CD4-positive, alpha-beta T cell (primary cell): Measurements from ENCODE around the gene TMEM74B. TPM values are rescaled to one million over a fixed set of nuclear protein-coding genes. Genes with fewer than 3 reads are reported as not detected.
"Not testable (repeated sequence)": the region's sequence is repeated elsewhere in the genome, so short reads cannot be mapped to it uniquely, and the experiment has no call there.

Experiments used
- ATAC-seq: fragments of 200-7000 bp; cut with Tn5 transposase; one replicate; pipeline ENCODE4 v1.10.0; 2022; ENCODE audit warnings: mild to moderate bottlenecking; ENCODE audit not compliant: poor library complexity
- CTCF ChIA-PET: fragments of 350-600 bp; sonication (Branson Sonifier 250); formaldehyde crosslinking; loops from one replicate; lab custom pipeline; 2021; ENCODE audit warnings: antibody characterized with exemption, inconsistent platforms; lab: Charles Lee
- POLR2A ChIA-PET: fragments of 350-600 bp; sonication (Branson Sonifier 250); formaldehyde crosslinking; loops from one replicate; lab custom pipeline; 2021; ENCODE audit warnings: antibody characterized with exemption, inconsistent platforms; lab: Charles Lee
- DNase-seq, 14 experiments: peaks; one replicate each; pipeline ENCODE4 v3.0.0-alpha.2; 2013 to 2020; ENCODE audit warnings: mixed read lengths in 2 of 14
- H3K27ac ChIP-seq, 2 donors: one replicate each; pipeline versions ENCODE4 v1.5.1 to v1.7.0; 2013; ENCODE audit warnings: low read length in 2 of 2, low read depth in 1 of 2, mild to moderate bottlenecking in 1 of 2
- H3K27me3 ChIP-seq, 2 experiments: 1 replicate in 1 of 2; 2 replicates in 1 of 2; pipeline versions ENCODE4 v1.6.1 to v1.7.0; 2013; ENCODE audit warnings: low read length in 2 of 2, control low read depth in 1 of 2, mild to moderate bottlenecking in 1 of 2, moderate library complexity in 1 of 2; ENCODE audit not compliant: insufficient read depth in 2 of 2, control insufficient read depth in 1 of 2
- H3K36me3 ChIP-seq: one replicate; pipeline ENCODE4 v1.6.1; 2013; ENCODE audit warnings: low read length, control low read depth; ENCODE audit not compliant: insufficient read depth
- H3K4me1 ChIP-seq: one replicate; pipeline ENCODE4 v1.6.1; 2013; ENCODE audit warnings: low read length, control low read depth; ENCODE audit not compliant: insufficient read depth
- H3K4me3 ChIP-seq: one replicate; pipeline ENCODE4 v1.5.1; 2013; ENCODE audit warnings: mild to moderate bottlenecking, low read length, moderate library complexity
- H3K9me3 ChIP-seq, 2 experiments: 1 replicate in 1 of 2; 2 replicates in 1 of 2; pipeline versions ENCODE4 v1.6.1 to v1.7.0; 2013; ENCODE audit warnings: low read length in 2 of 2, mild to moderate bottlenecking in 2 of 2, control low read depth in 1 of 2, moderate library complexity in 1 of 2; ENCODE audit not compliant: control insufficient read depth in 1 of 2, insufficient read depth in 1 of 2
- H3K27ac Mint-ChIP-seq: one replicate; pipeline ENCODE4 v1.8.0; 2020; ENCODE audit warnings: mixed read lengths
- H3K27me3 Mint-ChIP-seq: one replicate; pipeline ENCODE4 v1.8.0; 2021; ENCODE audit warnings: mixed read lengths
- H3K36me3 Mint-ChIP-seq: one replicate; pipeline ENCODE4 v1.8.0; 2021; ENCODE audit warnings: low read depth, mixed read lengths
- H3K4me1 Mint-ChIP-seq: one replicate; pipeline ENCODE4 v1.8.0; 2021; ENCODE audit warnings: low read depth, mixed read lengths
- H3K4me3 Mint-ChIP-seq: one replicate; pipeline ENCODE4 v1.8.0; 2020; ENCODE audit warnings: mild to moderate bottlenecking, mixed read lengths
- H3K9me3 Mint-ChIP-seq: one replicate; pipeline ENCODE4 v1.8.0; 2020; ENCODE audit warnings: mixed read lengths
- CTCF ChIP-seq: fragments of 200-600 bp; IDR thresholded peaks from one replicate; pipeline ENCODE4 v1.8.0; 2022; ENCODE audit warnings: antibody characterized with exemption, mild to moderate bottlenecking
- intact Hi-C, 2 experiments: fragments of 100-400 bp; cut with DNase I in 1 of 2; cut with micrococcal nuclease in 1 of 2; formaldehyde crosslinking; loops; one replicate each; pipeline versions ENCODE4 v1.15.1 to v1.9.0; 2023 to 2025; cut with DNase I, micrococcal nuclease
- total RNA-seq, 174 experiments: library from RNA in 2 of 174; stranded (reverse) in 2 of 174; gene quantifications; one replicate each; pipeline ENCODE4 v1.2.3 and lab custom pipeline; 2021 to 2026

The TMEM74B gene
- total RNA-seq, 2 experiments from 2014 or later = 0.17 TPM; not detected in 1

GRCh38 chr20:1154226-1154625, 30.6 kb downstream of the TMEM74B start:
- intact Hi-C loops = no loop called here
- Mint-ChIP-seq H3K27me3 (no peaks in the 10 kb centered on the region), H3K9me3 (peaks cover 3% of the 10 kb centered on the region), H3K36me3 (peaks cover 88% of the 10 kb centered on the region), H3K27ac (no peak overlapping the region), H3K4me1 (peaks cover 21% of the 10 kb centered on the region), H3K4me3 (no peak overlapping the region)
- ATAC-seq (no peak), DNase-seq (no peak)
- peaks cover 48% of the 10 kb centered on the region for H3K36me3 ChIP-seq
- no peaks in the 10 kb centered on the region for H3K4me1 ChIP-seq
- no peak overlapping the region for H3K27ac ChIP-seq
- no peak for TF ChIP-seq CTCF
- ChIA-PET CTCF (no interaction called here), POLR2A (no interaction called here)
- H3K4me3 ChIP-seq = no peak overlapping the region
- peaks cover 0 to 6% of the 10 kb centered on the region in 2 experiments for H3K9me3 ChIP-seq
- H3K27me3 ChIP-seq = no peaks in the 10 kb centered on the region

- H3K4me1 ChIP-seq = peaks cover 4% of the 10 kb centered on the region
- peaks cover 31% of the 10 kb centered on the region for H3K4me1 Mint-ChIP-seq
- DNase-seq (no peak), ATAC-seq (no peak)
- POLR2A ChIA-PET = no interaction called here
- no peaks in the 10 kb centered on the region for H3K27me3 ChIP-seq
- H3K36me3 ChIP-seq = peaks cover 63% of the 10 kb centered on the region
- H3K4me3 ChIP-seq = no peak overlapping the region
- intact Hi-C loops = no loop called here
- TF ChIP-seq CTCF = no peak
- CTCF ChIA-PET = interaction anchor here (0.7 kb wide), 1 partner anchor 19 kb away, joined by 3 read pairs; no protein-coding TSS in a partner anchor
- peaks cover 3% of the 10 kb centered on the region for H3K9me3 Mint-ChIP-seq
- H3K27me3 Mint-ChIP-seq = no peaks in the 10 kb centered on the region
- peaks cover 95% of the 10 kb centered on the region for H3K36me3 Mint-ChIP-seq
- H3K9me3 ChIP-seq = peaks cover 0 to 2% of the 10 kb centered on the region in 2 experiments
- no peak overlapping the region for H3K27ac ChIP-seq
- H3K27ac Mint-ChIP-seq = no peak overlapping the region
- no peak overlapping the region for H3K4me3 Mint-ChIP-seq
These were observed 33.8 kb downstream of the TMEM74B start for GRCh38 chr20:1150968-1151367.

GRCh38 chr20:1150218-1150617, 34.6 kb downstream of the TMEM74B start:
- Histone ChIP-seq H3K27ac (no peak overlapping the region), H3K4me3 (no peak overlapping the region), H3K27me3 (no peaks in the 10 kb centered on the region), H3K4me1 (peaks cover 4% of the 10 kb centered on the region), H3K9me3 (no peaks in the 10 kb centered on the region), H3K36me3 (peaks cover 64% of the 10 kb centered on the region)
- ATAC-seq = no peak
- intact Hi-C loops = no loop called here
- no peak for TF ChIP-seq CTCF
- no peak for DNase-seq
- H3K36me3 Mint-ChIP-seq = peaks cover 95% of the 10 kb centered on the region
- H3K4me3 Mint-ChIP-seq = no peak overlapping the region
- H3K4me1 Mint-ChIP-seq = peaks cover 32% of the 10 kb centered on the region
- CTCF ChIA-PET = interaction anchor here (0.7 kb wide), 1 partner anchor 215 kb away, joined by 3 read pairs; no protein-coding TSS in a partner anchor
- no peak overlapping the region for H3K27ac Mint-ChIP-seq
- peaks cover 3% of the 10 kb centered on the region for H3K9me3 Mint-ChIP-seq
- no peaks in the 10 kb centered on the region for H3K27me3 Mint-ChIP-seq
- POLR2A ChIA-PET = no interaction called here

- H3K27me3 Mint-ChIP-seq, H3K27ac Mint-ChIP-seq, H3K4me3 Mint-ChIP-seq, H3K27ac ChIP-seq, H3K4me3 ChIP-seq, POLR2A ChIA-PET, ATAC-seq, H3K9me3 ChIP-seq, DNase-seq, H3K9me3 Mint-ChIP-seq, H3K4me1 ChIP-seq, H3K27me3 ChIP-seq, intact Hi-C loops: not testable (repeated sequence)
- H3K36me3 ChIP-seq = peaks cover 64% of the 10 kb centered on the region
- CTCF ChIA-PET = interaction anchor here (0.7 to 1.1 kb wide), 2 partner anchors 63 to 214 kb away, joined by 3 read pairs; no protein-coding TSS in a partner anchor
- peaks cover 32% of the 10 kb centered on the region for H3K4me1 Mint-ChIP-seq
- peaks cover 93% of the 10 kb centered on the region for H3K36me3 Mint-ChIP-seq
These were observed 35.0 kb downstream of the TMEM74B start for GRCh38 chr20:1149812-1150211.
